HepG2 (cell line): ENCODE measurements around the gene CNOT2. TPM values are rescaled to one million over a fixed set of nuclear protein-coding genes. Genes with fewer than 3 reads are reported as not detected.

Experiments
- AGO2 ChIP-seq: fragments of 200-400 bp; formaldehyde crosslinking; optimal IDR thresholded peaks from 2 replicates; pipeline ENCODE3; 2017; ENCODE audit warnings: mild to moderate bottlenecking, low read depth, low read length, moderate library complexity
- CBFB ChIP-seq: sonication (generic); formaldehyde crosslinking; IDR thresholded peaks from 2 replicates; pipeline ENCODE4 v1.4.0; 2020; ENCODE audit warnings: missing genetic modification reagents
- FOXK2 ChIP-seq: fragments of 450-650 bp; IDR thresholded peaks from 2 replicates; pipeline ENCODE4 v1.6.1; 2016
- KDM1A ChIP-seq: IDR thresholded peaks from 2 replicates; pipeline ENCODE4 v1.6.1; 2016; ENCODE audit warnings: missing compliant biosample characterization
- KLF9 ChIP-seq: IDR thresholded peaks from 2 replicates; pipeline ENCODE4 v1.6.1; 2016; ENCODE audit warnings: low read depth
- NFIB ChIP-seq: sonication (generic); formaldehyde crosslinking; IDR thresholded peaks from 2 replicates; pipeline ENCODE4 v1.9.0; 2021; ENCODE audit warnings: missing genetic modification reagents, mild to moderate bottlenecking, borderline replicate concordance
- NFKB2 ChIP-seq: sonication (generic); formaldehyde crosslinking; IDR thresholded peaks from 2 replicates; pipeline ENCODE4 v1.4.0; 2020; ENCODE audit warnings: missing genetic modification reagents, borderline replicate concordance
- PCBP1 ChIP-seq: fragments of 200-400 bp; formaldehyde crosslinking; IDR thresholded peaks from 2 replicates; pipeline ENCODE4 v1.6.1; 2017; ENCODE audit warnings: mild to moderate bottlenecking, low read depth, low read length, borderline replicate concordance
- POLR2G ChIP-seq: fragments of 200-400 bp; formaldehyde crosslinking; IDR thresholded peaks from 2 replicates; pipeline ENCODE4 v1.6.1; 2018; ENCODE audit warnings: mild to moderate bottlenecking, low read depth, low read length, moderate library complexity
- PPARG ChIP-seq: conservative IDR thresholded peaks from 2 replicates; pipeline ENCODE4 v1.6.1; 2016; ENCODE audit warnings: missing biosample characterization, missing genetic modification reagents
- RXRA ChIP-seq: sonication (generic); formaldehyde crosslinking; IDR thresholded peaks from 2 replicates; pipeline ENCODE4 v1.5.1; 2020; ENCODE audit warnings: missing genetic modification reagents
- SCMH1 ChIP-seq: sonication (generic); formaldehyde crosslinking; IDR thresholded peaks from 2 replicates; pipeline ENCODE4 v1.9.0; 2021; ENCODE audit warnings: missing genetic modification reagents, mild to moderate bottlenecking, borderline replicate concordance
- TOPORS ChIP-seq: sonication (generic); formaldehyde crosslinking; IDR thresholded peaks from 2 replicates; pipeline ENCODE4 v1.8.0; 2023; ENCODE audit warnings: mild to moderate bottlenecking, missing genetic modification reagents
- ZMYM3 ChIP-seq: sonication (generic); formaldehyde crosslinking; IDR thresholded peaks from 2 replicates; pipeline ENCODE4 v1.5.1; 2020; ENCODE audit warnings: mild to moderate bottlenecking, missing genetic modification reagents
- polyA plus RNA-seq, 8 experiments: library from polyadenylated mRNA; depleted of rRNA in 3 of 8; stranded (reverse) in 7 of 8; unstranded in 1 of 8; fragments of >200 nt; fragmentation: Illumina TruSeq in 4 of 8; extraction: Trizol in 4 of 8; gene quantifications; 2 replicates each; pipeline versions ENCODE4 v1.2.1 to v1.2.3, GENCODE V29; 2011 to 2016; ENCODE audit warnings: low read depth in 4 of 8, missing spikeins in 1 of 8, mixed read lengths in 1 of 8; ENCODE audit not compliant: insufficient read depth in 1 of 8
- total RNA-seq, 5 experiments: library from RNA; depleted of rRNA; stranded (reverse); fragments of >200 nt; fragmentation: Illumina TruSeq; extraction: Trizol; gene quantifications; 2 replicates each; pipeline ENCODE4 v1.2.3, GENCODE V29; 2016; ENCODE audit warnings: low read depth in 1 of 5
- TF ChIP-seq, protein P1 (sequence below): IDR thresholded peaks from 2 replicates; pipeline ENCODE4 v1.6.1; 2016; ENCODE audit warnings: missing compliant biosample characterization, missing genetic modification reagents, borderline replicate concordance
- TF ChIP-seq, protein P2 (sequence below): sonication (generic); formaldehyde crosslinking; IDR thresholded peaks from 2 replicates; pipeline ENCODE4 v1.5.0; 2020; ENCODE audit warnings: mild to moderate bottlenecking, missing genetic modification reagents
- TF ChIP-seq, protein P3 (sequence below): sonication (generic); formaldehyde crosslinking; IDR thresholded peaks from 2 replicates; pipeline ENCODE4 v1.4.0; 2020; ENCODE audit warnings: mild to moderate bottlenecking, missing genetic modification reagents
- TF ChIP-seq, protein P4 (sequence below): sonication (generic); formaldehyde crosslinking; IDR thresholded peaks from 2 replicates; pipeline ENCODE4 v1.4.0; 2020; ENCODE audit warnings: missing genetic modification reagents
- TF ChIP-seq, protein P5 (sequence below): sonication (generic); formaldehyde crosslinking; IDR thresholded peaks from 2 replicates; pipeline ENCODE4 v1.5.1; 2020; ENCODE audit warnings: mild to moderate bottlenecking, missing genetic modification reagents

The CNOT2 gene
- total and polyA plus RNA-seq, 2 of the 13 experiments (the other 11 are each of a cell fraction or from before 2014, with no cell fraction given) = 54.5 to 76.6 TPM

DNA sequence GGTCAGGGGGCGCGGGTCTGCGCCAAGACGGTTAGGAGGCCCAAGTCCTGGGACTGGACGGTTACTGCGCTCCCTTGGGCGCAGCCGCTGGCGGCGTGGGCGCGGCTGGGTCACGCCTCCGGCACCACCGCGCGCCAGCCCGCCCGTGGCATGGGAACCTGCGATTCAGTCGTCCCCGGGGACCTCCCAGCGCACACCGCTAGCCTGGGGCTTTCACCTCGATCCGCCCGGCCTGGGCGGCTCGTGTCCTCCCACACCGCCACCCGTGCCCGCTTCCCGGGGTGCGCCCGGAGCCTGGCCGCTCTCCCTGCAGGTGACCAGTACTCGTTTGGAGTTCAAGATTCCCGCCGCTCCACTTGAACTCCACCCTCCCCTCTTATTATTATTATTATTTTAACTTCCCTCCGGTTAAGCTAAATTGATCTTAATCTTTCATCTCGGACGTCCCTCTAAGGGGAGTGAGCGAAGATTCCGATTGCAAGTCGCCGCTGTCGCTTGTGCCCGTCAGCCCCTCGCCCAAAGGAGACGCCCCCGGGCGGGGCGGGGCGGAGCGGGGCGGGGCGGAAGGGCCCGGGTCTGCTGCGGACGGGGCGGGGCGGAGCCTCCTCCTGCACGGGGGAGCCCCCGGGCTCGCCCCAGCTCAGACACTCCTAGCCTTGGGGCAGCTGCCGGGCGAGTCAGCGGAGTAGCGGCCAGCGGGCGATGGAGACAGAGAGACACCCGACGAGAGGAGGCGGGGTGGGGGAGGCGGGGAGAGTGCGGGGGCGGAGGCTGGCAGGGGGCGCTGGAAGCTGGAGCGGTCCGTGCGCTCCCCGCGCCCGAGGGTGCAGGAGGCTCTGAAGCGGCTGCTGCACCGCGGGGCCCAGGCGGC, 122.7 kb downstream of the CNOT2 start, which contains the start of gene KCNMB4 (continued):
- TF ChIP-seq, protein P1, sequence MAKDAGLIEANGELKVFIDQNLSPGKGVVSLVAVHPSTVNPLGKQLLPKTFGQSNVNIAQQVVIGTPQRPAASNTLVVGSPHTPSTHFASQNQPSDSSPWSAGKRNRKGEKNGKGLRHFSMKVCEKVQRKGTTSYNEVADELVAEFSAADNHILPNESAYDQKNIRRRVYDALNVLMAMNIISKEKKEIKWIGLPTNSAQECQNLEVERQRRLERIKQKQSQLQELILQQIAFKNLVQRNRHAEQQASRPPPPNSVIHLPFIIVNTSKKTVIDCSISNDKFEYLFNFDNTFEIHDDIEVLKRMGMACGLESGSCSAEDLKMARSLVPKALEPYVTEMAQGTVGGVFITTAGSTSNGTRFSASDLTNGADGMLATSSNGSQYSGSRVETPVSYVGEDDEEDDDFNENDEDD (CRISPR knock-in tag) = peak; percentile 32; the same call in 1 of the 2 replicates
- no peak for TF ChIP-seq NFKB2 (CRISPR knock-in tag)
- TF ChIP-seq KLF9 (CRISPR knock-in tag) = no peak
- 0 out of 2 replicates have a peak, but pooled peaks have one; percentile 24 for TF ChIP-seq RXRA (CRISPR knock-in tag)
- TF ChIP-seq KDM1A (CRISPR knock-in tag) = no peak
- no peak for TF ChIP-seq FOXK2
- TF ChIP-seq PCBP1 = no peak
- no peak for TF ChIP-seq NFIB (CRISPR knock-in tag)
- no peak for TF ChIP-seq PPARG (CRISPR knock-in tag)
- TF ChIP-seq, protein P2, sequence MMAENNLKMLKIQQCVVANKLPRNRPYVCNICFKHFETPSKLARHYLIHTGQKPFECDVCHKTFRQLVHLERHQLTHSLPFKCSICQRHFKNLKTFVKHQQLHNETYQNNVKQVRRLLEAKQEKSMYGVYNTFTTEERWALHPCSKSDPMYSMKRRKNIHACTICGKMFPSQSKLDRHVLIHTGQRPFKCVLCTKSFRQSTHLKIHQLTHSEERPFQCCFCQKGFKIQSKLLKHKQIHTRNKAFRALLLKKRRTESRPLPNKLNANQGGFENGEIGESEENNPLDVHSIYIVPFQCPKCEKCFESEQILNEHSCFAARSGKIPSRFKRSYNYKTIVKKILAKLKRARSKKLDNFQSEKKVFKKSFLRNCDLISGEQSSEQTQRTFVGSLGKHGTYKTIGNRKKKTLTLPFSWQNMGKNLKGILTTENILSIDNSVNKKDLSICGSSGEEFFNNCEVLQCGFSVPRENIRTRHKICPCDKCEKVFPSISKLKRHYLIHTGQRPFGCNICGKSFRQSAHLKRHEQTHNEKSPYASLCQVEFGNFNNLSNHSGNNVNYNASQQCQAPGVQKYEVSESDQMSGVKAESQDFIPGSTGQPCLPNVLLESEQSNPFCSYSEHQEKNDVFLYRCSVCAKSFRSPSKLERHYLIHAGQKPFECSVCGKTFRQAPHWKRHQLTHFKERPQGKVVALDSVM = no peak
- TF ChIP-seq SCMH1 (CRISPR knock-in tag) = no peak
- TF ChIP-seq, protein P3, sequence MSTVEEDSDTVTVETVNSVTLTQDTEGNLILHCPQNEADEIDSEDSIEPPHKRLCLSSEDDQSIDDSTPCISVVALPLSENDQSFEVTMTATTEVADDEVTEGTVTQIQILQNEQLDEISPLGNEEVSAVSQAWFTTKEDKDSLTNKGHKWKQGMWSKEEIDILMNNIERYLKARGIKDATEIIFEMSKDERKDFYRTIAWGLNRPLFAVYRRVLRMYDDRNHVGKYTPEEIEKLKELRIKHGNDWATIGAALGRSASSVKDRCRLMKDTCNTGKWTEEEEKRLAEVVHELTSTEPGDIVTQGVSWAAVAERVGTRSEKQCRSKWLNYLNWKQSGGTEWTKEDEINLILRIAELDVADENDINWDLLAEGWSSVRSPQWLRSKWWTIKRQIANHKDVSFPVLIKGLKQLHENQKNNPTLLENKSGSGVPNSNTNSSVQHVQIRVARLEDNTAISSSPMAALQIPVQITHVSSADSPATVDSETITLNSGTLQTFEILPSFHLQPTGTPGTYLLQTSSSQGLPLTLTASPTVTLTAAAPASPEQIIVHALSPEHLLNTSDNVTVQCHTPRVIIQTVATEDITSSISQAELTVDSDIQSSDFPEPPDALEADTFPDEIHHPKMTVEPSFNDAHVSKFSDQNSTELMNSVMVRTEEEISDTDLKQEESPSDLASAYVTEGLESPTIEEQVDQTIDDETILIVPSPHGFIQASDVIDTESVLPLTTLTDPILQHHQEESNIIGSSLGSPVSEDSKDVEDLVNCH (CRISPR knock-in tag) = no peak
- TF ChIP-seq TOPORS = no peak
- TF ChIP-seq POLR2G = no peak
- peak; percentile 41 for TF ChIP-seq AGO2
- TF ChIP-seq, protein P4, sequence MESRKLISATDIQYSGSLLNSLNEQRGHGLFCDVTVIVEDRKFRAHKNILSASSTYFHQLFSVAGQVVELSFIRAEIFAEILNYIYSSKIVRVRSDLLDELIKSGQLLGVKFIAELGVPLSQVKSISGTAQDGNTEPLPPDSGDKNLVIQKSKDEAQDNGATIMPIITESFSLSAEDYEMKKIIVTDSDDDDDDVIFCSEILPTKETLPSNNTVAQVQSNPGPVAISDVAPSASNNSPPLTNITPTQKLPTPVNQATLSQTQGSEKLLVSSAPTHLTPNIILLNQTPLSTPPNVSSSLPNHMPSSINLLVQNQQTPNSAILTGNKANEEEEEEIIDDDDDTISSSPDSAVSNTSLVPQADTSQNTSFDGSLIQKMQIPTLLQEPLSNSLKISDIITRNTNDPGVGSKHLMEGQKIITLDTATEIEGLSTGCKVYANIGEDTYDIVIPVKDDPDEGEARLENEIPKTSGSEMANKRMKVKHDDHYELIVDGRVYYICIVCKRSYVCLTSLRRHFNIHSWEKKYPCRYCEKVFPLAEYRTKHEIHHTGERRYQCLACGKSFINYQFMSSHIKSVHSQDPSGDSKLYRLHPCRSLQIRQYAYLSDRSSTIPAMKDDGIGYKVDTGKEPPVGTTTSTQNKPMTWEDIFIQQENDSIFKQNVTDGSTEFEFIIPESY (CRISPR knock-in tag) = no peak
- no peak for TF ChIP-seq ZMYM3 (CRISPR knock-in tag)
- TF ChIP-seq, protein P5, sequence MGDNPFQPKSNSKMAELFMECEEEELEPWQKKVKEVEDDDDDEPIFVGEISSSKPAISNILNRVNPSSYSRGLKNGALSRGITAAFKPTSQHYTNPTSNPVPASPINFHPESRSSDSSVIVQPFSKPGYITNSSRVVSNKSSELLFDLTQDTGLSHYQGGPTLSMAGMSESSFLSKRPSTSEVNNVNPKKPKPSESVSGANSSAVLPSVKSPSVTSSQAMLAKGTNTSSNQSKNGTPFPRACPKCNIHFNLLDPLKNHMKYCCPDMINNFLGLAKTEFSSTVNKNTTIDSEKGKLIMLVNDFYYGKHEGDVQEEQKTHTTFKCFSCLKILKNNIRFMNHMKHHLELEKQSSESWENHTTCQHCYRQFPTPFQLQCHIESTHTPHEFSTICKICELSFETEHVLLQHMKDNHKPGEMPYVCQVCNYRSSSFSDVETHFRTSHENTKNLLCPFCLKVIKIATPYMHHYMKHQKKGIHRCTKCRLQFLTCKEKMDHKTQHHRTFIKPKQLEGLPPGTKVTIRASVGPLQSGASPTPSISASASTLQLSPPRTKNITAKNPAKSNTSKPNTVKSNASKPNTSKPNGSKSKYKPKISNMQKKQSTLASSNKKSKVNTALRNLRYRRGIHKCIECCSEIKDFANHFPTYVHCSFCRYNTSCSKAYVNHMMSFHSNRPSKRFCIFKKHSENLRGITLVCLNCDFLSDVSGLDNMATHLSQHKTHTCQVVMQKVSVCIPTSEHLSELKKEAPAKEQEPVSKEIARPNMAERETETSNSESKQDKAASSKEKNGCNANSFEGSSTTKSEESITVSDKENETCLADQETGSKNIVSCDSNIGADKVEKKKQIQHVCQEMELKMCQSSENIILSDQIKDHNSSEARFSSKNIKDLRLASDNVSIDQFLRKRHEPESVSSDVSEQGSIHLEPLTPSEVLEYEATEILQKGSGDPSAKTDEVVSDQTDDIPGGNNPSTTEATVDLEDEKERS (CRISPR knock-in tag) = no peak
- no peak for TF ChIP-seq CBFB (CRISPR knock-in tag)
